Lung (tissue), 12 donors: ENCODE results near the gene POLD4. TPM values are rescaled to one million over a fixed set of nuclear protein-coding genes. Genes with fewer than 3 reads are reported as not detected.

Source experiments
- ATAC-seq: fragments of 200-7000 bp; cut with Tn5 transposase; one replicate; pipeline ENCODE4 v1.9.1; 2020; ENCODE audit warnings: moderate number of reproducible peaks; ENCODE audit not compliant: insufficient read depth, low FRiP score
- DNase-seq, 3 donors: peaks; one replicate each; pipeline ENCODE4 v3.0.0-alpha.2; 2013 to 2017
- H3K27ac ChIP-seq, 2 donors: one replicate each; pipeline ENCODE4 v1.5.1; 2013; ENCODE audit warnings: mild to moderate bottlenecking in 2 of 2, moderate library complexity in 2 of 2, control low read depth in 1 of 2, inconsistent platforms in 1 of 2, low read depth in 1 of 2, low read length in 1 of 2
- H3K27me3 ChIP-seq, 3 donors: one replicate each; pipeline ENCODE4 v1.5.1; 2013; ENCODE audit warnings: low read length in 2 of 3; ENCODE audit not compliant: control insufficient read depth in 3 of 3, insufficient read depth in 3 of 3
- H3K36me3 ChIP-seq, 4 donors: one replicate each; pipeline ENCODE4 v1.5.1; 2013; ENCODE audit warnings: low read length in 4 of 4, mild to moderate bottlenecking in 1 of 4, moderate library complexity in 1 of 4; ENCODE audit not compliant: control insufficient read depth in 4 of 4, insufficient read depth in 4 of 4
- H3K4me1 ChIP-seq, 5 donors: one replicate each; pipeline ENCODE4 v1.5.1; 2013; ENCODE audit warnings: low read length in 5 of 5, mild to moderate bottlenecking in 2 of 5, moderate library complexity in 1 of 5; ENCODE audit not compliant: control insufficient read depth in 5 of 5, insufficient read depth in 5 of 5
- H3K4me3 ChIP-seq: one replicate; pipeline ENCODE4 v1.5.1; 2013; ENCODE audit warnings: mild to moderate bottlenecking, control low read depth, moderate library complexity
- H3K9ac ChIP-seq, 2 donors: one replicate each; pipeline ENCODE4 v1.5.1; 2013; ENCODE audit warnings: low read length in 2 of 2, control low read depth in 1 of 2; ENCODE audit not compliant: insufficient read depth in 1 of 2
- H3K9me3 ChIP-seq, 4 donors: one replicate each; pipeline ENCODE4 v1.5.1; 2013; ENCODE audit warnings: low read length in 3 of 4, mild to moderate bottlenecking in 1 of 4, moderate library complexity in 1 of 4; ENCODE audit not compliant: control insufficient read depth in 4 of 4, insufficient read depth in 3 of 4
- WGBS, 2 donors: extraction: QIAGEN DNeasy Blood & Tissue Kit; methylation state at CpG; one replicate each; pipeline ENCODE4 v1.1.7; 2013; 5-methylcytosine and 5-hydroxymethylcytosine counted together
- polyA plus RNA-seq, 2 donors: library from polyadenylated mRNA; stranded (reverse); fragments of 200-250 nt; gene quantifications; one replicate each; pipeline ENCODE4 v1.2.1, GENCODE V29; 2013
- total RNA-seq, 2 donors: library from RNA; depleted of rRNA in 1 of 2; stranded (reverse); fragments of >200 nt in 1 of 2; gene quantifications; one replicate each; pipeline ENCODE4 v1.2.1, GENCODE V29; 2014 to 2021
- TF ChIP-seq, protein P1 (sequence below): IDR thresholded peaks from 2 replicates; pipeline ENCODE4 v1.5.1; 2012; ENCODE audit warnings: mild to moderate bottlenecking; ENCODE audit errors: control extremely low read depth, extremely low read depth
- donor health status: control.
- donor health status: control.
- donor health status: Bipolar disorder and iron deficiency.
- donor health status: healthy.
- donor health status: DM: yes; HTN: yes; CAD: no.

Gene POLD4
- total and polyA plus RNA-seq, 4 donors, result 27.4 to 183 (median 101) TPM

- H3K27ac ChIP-seq, result no peak overlapping the region
- no peaks in the 10 kb centered on the region for H3K9me3 ChIP-seq
- H3K9ac ChIP-seq, result no peak overlapping the region
- H3K4me1 ChIP-seq, result peaks cover 0 to 15% (median 8%) of the 10 kb centered on the region in 5 donors
- no peak overlapping the region for H3K4me3 ChIP-seq
- WGBS, 2 donors, result 83 to 90% methylated on average over 5 of the region's 5 CpGs
- H3K36me3 ChIP-seq, result peaks cover 0 to 6% (median 0%) of the 10 kb centered on the region in 4 donors
- ATAC-seq (no peak), DNase-seq (no peak)
- no peaks in the 10 kb centered on the region for H3K27me3 ChIP-seq
- TF ChIP-seq, protein P1, sequence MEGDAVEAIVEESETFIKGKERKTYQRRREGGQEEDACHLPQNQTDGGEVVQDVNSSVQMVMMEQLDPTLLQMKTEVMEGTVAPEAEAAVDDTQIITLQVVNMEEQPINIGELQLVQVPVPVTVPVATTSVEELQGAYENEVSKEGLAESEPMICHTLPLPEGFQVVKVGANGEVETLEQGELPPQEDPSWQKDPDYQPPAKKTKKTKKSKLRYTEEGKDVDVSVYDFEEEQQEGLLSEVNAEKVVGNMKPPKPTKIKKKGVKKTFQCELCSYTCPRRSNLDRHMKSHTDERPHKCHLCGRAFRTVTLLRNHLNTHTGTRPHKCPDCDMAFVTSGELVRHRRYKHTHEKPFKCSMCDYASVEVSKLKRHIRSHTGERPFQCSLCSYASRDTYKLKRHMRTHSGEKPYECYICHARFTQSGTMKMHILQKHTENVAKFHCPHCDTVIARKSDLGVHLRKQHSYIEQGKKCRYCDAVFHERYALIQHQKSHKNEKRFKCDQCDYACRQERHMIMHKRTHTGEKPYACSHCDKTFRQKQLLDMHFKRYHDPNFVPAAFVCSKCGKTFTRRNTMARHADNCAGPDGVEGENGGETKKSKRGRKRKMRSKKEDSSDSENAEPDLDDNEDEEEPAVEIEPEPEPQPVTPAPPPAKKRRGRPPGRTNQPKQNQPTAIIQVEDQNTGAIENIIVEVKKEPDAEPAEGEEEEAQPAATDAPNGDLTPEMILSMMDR, result no peak
These were observed 4.3 kb downstream of the POLD4 start for GRCh38 chr11:67349036-67349435.

DNA sequence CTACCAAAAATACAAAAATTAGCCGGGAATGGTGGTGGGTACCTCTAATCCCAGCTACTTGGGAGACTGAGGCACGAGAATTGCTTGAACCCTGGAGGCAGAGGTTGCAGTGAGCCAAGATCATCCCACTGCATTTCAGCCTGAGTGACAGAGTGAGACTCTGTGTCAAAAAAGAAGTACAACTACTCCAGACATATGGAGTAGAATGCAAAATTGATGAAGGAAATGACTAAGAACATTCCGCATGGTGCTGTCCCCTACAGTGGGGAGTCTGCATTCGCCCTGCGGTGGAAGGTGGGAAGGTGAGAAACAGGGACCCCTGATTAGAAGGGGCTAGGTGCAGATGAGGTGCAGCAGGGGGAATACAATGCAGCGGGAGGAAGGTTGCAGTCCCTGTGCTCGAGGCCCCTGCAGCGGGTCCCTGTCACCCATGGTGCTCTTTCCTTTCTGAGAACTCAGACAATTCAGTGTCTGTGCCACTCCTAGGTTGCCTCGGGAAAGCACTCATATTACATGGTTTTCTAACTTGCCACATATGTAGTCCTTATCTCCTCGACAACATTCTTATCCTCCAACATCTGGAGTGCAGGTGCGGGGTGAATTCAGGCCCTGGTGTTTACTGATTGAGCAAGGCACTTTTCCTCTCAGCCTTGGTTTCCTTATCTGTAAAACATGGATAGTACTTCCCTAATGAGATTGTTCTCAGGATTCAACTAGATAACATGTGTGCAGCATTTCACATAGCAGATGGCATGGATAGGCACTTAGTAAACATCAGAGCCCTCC, 5.2 kb downstream of the POLD4 start:
- TF ChIP-seq, protein P1, result no peak
- 69 to 73% methylated on average over 11 of the region's 11 CpGs for whole genome bisulfite sequencing, 2 donors
- Histone ChIP-seq H3K9me3 (no peaks in the 10 kb centered on the region), H3K36me3 (peaks cover 0 to 6% (median 0%) of the 10 kb centered on the region in 4 donors), H3K27ac (no peak overlapping the region), H3K4me3 (no peak overlapping the region), H3K27me3 (no peaks in the 10 kb centered on the region), H3K9ac (no peak overlapping the region), H3K4me1 (peaks cover 0 to 11% (median 8%) of the 10 kb centered on the region in 5 donors)
- DNase-seq (no peak), ATAC-seq (no peak)

DNA sequence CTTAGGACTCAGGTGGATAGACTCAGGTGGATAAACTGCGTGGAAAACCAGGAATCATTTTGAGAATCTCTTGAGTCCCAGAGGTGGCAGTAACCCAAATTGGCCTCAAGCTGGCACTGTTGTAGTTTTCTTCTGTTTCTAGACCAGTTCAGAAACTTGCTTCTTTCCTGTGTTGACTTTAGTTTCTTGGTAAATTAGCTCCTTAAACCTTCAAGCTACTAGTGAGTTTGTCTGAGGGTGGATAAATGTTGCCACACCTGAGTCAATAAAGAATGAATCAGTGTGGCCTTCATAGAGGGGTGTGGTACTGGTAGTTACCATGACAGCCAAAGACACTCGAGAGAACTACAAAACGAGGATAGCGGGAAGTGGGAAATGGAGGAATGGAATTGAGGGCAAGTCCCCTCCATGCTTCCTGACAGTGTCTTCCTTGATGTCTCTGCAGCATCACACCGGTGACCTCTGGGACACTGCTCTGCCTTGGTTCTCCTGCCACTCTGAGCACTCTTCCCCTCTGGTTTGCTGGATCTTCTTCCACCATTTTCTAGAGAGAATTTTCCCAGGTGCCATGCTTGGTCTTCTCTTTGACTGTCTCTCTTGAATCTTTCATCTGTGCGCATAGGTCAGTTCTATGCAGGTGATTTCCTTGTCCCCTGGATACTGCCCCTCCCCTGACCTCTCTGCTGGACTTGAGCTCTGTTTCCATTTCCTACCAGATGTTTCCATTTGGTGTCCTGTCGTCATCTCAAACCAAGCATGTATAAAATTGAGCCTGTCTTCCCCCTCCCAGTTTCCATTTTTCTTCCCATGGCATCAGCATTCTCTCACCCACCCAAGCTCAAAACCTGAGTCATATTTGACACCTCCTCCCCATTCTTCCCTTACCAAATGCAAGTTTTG, 7.2 kb downstream of the POLD4 start:
- TF ChIP-seq, protein P1, result peak; percentile 29
- ATAC-seq, result peak; percentile 75
- WGBS, 2 donors, result 64 to 80% methylated on average over 7 of the region's 7 CpGs
- Histone ChIP-seq H3K4me1 (peaks cover 0 to 5% (median 0%) of the 10 kb centered on the region in 5 donors), H3K27ac (peak overlapping the region in 1 of 2 donors; percentile 34), H3K9ac (no peak overlapping the region), H3K9me3 (no peaks in the 10 kb centered on the region), H3K27me3 (no peaks in the 10 kb centered on the region), H3K36me3 (peaks cover 0 to 3% (median 0%) of the 10 kb centered on the region in 4 donors), H3K4me3 (no peak overlapping the region)
- peak in 2 of 3 donors; percentile 55 to 71 for DNase-seq
